HG03571 (cell line): Measurements from ENCODE around the gene PCDHGA6.
"Not testable (repeated sequence)": the region's sequence is repeated elsewhere in the genome, so short reads cannot be mapped to it uniquely, and the experiment has no call there.

Experiments
- ATAC-seq: cut with Tn5 transposase; IDR thresholded peaks from one replicate; pipeline ENCODE4 v1.9.1; 2021; ENCODE audit not compliant: unreplicated experiment

The PCDHGA6 gene

DNA sequence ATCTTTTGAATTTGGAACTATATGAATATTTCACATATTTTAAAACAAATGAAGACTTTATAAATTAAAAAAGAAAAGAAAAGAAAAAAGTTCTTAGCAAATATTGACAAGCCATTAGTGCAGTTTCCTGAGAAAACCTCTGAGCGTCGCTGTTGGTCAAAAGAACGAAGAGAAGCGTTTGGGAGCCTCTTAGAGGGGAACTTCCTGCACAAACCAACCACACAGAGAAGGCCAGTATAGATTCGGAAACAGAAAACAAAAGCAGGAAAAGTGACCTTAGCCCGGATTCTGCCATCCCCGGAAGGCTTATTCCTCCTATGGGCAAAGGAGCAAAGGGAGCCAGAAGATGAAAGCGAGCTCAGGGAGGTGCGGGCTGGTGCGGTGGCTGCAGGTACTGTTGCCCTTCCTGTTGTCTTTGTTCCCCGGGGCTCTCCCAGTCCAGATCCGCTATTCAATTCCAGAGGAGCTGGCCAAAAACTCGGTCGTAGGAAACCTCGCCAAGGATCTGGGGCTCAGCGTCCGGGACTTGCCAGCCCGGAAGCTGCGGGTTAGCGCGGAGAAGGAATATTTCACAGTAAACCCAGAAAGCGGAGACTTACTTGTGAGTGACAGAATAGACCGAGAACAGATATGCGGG is 13.8 kb upstream of the PCDHGA6 start, which contains the start of gene PCDHGB2:
PCDHGB2 (plus strand) TSS at position 205 of the 637 bp plus-strand sequence; CDS start at position 347, 142 bp downstream.
- no peak for ATAC-seq

- no peak for ATAC-seq
Observed at GRCh38 chr5:141360685-141361084, 13.0 kb upstream of the PCDHGA6 start.

DNA sequence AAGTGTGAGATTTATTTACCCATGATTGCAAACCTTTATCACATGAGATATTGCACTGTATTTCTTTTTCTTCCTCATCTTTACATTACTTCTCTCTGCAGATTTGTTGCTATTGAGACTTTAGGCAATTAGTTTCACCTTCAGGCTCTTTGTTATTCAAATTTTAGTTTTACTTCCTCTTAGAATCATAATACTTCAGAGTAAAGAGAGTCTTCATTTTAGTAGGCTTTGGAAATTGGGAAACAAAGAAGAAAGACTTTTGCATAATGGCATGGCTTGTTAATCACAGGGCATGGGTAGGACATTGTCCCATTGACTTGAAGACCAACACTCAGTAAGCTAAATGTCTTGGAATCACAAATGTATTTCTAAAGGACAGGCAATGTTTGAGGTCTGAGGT is 11.0 kb upstream of the PCDHGA6 start:
- ATAC-seq, result no peak

DNA sequence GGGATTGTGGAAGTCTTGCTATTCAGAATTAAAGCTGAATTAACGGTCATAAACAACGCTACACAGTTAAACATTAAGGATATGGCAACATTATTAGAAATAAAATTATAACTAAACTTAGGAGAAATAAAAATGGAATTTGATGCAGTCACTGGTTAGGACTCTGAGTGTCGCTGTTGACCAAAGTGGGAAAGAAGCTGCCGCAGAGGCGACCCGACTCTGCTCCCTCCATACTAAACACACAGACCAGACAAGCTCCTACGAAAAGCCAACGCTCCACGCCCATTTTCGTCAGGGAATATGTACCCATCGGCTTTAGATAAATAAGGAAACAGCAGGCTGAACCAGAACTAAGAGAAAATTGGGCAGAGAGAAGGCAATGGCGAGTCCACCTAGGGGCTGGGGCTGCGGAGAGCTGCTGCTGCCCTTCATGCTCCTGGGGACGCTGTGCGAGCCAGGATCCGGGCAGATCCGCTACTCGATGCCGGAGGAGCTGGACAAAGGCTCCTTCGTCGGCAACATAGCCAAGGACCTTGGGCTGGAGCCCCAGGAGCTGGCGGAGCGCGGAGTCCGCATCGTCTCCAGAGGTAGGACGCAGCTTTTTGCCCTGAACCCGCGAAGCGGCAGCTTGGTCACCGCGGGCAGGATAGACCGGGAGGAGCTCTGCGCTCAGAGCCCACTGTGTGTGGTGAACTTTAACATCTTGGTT is 9.6 kb upstream of the PCDHGA6 start, which contains the start of gene PCDHGA5:
PCDHGA5 (plus strand) TSS at position 211 of the 709 bp plus-strand sequence; CDS start at position 380, 169 bp downstream.
- ATAC-seq, result no peak

DNA sequence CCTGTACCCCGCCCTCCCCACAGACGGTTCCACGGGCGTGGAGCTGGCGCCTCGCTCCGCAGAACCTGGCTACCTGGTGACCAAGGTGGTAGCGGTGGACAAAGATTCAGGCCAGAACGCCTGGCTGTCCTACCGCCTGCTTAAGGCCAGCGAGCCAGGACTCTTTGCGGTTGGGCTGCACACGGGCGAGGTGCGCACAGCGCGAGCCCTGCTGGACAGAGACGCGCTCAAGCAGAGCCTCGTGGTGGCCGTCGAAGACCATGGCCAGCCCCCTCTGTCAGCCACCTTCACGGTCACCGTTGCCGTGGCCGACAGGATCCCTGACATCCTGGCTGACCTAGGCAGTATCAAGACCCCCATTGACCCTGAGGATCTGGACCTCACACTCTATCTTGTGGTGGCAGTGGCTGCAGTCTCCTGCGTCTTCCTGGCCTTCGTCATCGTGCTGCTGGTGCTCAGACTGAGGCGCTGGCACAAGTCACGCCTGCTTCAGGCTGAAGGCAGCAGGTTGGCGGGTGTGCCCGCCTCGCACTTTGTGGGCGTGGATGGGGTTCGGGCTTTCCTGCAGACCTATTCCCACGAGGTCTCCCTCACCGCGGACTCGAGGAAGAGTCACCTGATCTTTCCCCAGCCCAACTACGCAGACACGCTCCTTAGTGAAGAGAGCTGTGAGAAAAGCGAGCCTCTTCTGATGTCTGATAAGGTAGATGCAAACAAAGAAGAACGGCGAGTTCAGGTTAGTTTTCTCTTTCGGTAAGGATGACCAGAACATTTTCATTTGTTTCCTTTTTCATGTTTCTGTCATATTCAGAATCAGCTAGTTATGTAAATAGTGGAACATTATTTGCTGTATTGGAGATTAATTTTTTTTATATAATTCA is 7.4 kb upstream of the PCDHGA6 start:
- ATAC-seq, result no peak

- no peak for ATAC-seq
Observed at GRCh38 chr5:141369994-141370848, 3.5 kb upstream of the PCDHGA6 start, which contains the start of gene PCDHGB3. Gene PCDHGB3 (plus strand): TSS chr5:141370242. CDS start chr5:141370395, 153 bp downstream.

GRCh38 chr5:141371572-141372475 is 1.9 kb upstream of the PCDHGA6 start:
- no peak for ATAC-seq

DNA sequence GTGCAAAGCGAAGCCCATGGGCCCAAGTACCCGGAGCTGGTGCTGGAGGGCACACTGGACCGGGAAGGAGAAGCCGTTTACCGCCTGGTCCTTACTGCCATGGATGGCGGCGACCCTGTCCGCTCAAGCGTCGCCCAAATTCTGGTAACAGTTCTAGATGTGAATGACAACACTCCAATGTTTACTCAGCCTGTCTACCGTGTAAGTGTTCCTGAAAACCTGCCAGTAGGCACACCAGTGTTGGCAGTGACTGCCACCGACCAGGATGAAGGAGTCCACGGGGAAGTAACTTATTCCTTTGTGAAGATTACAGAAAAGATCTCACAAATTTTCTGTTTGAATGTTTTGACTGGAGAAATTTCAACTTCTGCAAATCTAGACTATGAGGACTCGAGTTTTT is 936 bp downstream of the PCDHGA6 start:
- no peak for ATAC-seq

- ATAC-seq, result not testable (repeated sequence)
Observed at GRCh38 chr5:141375444-141376155, 1.9 kb downstream of the PCDHGA6 start.

- no peak for ATAC-seq
Observed at GRCh38 chr5:141382469-141383294, 9.0 kb downstream of the PCDHGA6 start, which contains the start of gene PCDHGA7. Gene PCDHGA7 (plus strand): TSS chr5:141382742. CDS start chr5:141382900, 158 bp downstream.

- ATAC-seq, result no peak
Observed at GRCh38 chr5:141383345-141383744, 9.7 kb downstream of the PCDHGA6 start.

- ATAC-seq, result no peak
Observed at GRCh38 chr5:141384471-141385267, 11.0 kb downstream of the PCDHGA6 start.

DNA sequence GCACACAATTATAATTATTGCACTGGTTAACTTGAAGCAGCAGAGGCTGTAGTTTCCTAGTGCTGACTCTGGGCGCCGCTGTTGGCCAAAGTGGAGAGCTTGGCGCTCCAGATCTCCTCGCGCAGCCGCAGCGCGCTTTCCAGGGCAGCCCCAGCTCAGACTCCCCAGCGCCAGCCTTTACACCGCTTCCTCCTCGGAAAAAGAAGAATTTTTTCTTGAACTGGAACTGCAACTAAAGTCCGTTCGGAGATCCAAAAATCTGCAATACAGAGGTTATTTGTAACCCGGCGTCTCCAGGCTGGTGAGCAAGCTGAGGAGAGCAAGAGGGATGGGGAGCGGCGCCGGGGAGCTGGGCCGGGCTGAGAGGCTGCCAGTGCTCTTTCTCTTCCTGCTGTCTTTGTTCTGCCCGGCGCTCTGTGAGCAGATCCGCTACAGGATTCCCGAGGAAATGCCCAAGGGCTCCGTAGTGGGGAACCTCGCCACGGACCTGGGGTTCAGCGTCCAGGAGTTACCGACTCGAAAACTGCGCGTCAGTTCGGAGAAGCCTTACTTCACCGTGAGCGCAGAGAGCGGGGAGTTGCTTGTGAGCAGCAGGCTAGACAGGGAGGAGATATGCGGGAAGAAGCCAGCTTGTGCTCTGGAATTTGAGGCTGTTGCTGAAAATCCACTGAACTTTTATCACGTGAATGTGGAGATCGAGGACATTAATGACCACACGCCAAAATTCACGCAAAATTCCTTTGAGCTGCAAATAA is 14.0 kb downstream of the PCDHGA6 start, which contains the start of gene PCDHGB4:
PCDHGB4 (plus strand) TSS at position 142 of the 755 bp plus-strand sequence; CDS start at position 329, 187 bp downstream.
- not testable (repeated sequence) for ATAC-seq

DNA sequence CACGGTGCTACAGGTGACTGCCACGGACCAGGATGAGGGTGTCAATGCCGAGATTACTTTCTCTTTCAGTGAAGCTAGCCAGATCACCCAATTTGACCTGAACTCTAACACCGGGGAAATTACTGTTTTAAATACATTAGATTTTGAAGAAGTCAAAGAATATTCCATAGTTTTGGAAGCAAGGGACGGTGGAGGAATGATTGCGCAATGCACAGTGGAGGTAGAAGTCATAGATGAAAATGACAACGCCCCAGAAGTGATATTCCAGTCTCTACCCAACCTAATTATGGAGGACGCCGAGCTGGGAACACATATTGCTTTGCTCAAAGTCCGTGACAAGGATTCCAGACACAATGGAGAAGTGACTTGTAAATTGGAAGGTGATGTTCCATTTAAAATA is 15.0 kb downstream of the PCDHGA6 start:
- no peak for ATAC-seq

DNA sequence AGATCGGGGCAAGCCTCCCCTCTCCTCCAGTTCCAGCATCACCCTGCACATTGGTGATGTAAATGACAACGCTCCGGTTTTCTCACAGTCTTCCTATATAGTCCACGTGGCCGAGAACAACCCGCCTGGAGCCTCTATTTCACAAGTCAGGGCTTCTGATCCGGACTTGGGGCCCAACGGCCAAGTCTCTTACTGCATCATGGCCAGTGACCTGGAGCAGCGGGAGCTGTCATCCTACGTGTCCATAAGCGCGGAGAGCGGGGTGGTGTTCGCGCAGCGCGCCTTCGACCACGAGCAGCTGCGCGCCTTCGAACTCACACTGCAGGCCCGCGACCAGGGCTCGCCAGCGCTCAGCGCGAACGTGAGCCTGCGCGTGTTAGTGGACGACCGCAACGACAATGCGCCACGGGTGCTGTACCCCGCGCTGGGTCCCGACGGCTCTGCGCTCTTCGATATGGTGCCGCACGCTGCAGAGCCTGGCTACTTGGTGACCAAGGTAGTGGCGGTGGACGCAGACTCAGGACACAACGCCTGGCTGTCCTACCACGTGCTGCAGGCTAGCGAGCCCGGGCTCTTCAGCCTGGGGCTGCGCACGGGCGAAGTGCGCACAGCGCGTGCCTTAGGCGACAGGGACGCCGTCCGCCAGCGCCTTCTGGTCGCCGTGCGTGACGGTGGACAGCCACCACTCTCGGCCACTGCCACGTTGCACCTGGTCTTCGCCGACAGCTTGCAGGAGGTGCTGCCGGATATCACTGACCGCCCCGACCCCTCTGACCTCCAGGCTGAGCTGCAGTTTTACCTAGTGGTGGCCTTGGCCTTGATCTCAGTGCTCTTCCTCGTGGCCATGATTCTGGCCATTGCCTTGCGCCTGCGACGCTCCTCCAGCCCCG is 15.7 kb downstream of the PCDHGA6 start:
- no peak for ATAC-seq
